ENCODE data around the gene POLDIP2. TPM values are rescaled to one million over a fixed set of nuclear protein-coding genes. Genes with fewer than 3 reads are reported as not detected.

Gene POLDIP2
- total and polyA plus RNA-seq, 9 of the 15 experiments (the other 6 are each of a cell fraction or from before 2014, with no cell fraction given): 22.0 to 137 (median 104) TPM

DNA sequence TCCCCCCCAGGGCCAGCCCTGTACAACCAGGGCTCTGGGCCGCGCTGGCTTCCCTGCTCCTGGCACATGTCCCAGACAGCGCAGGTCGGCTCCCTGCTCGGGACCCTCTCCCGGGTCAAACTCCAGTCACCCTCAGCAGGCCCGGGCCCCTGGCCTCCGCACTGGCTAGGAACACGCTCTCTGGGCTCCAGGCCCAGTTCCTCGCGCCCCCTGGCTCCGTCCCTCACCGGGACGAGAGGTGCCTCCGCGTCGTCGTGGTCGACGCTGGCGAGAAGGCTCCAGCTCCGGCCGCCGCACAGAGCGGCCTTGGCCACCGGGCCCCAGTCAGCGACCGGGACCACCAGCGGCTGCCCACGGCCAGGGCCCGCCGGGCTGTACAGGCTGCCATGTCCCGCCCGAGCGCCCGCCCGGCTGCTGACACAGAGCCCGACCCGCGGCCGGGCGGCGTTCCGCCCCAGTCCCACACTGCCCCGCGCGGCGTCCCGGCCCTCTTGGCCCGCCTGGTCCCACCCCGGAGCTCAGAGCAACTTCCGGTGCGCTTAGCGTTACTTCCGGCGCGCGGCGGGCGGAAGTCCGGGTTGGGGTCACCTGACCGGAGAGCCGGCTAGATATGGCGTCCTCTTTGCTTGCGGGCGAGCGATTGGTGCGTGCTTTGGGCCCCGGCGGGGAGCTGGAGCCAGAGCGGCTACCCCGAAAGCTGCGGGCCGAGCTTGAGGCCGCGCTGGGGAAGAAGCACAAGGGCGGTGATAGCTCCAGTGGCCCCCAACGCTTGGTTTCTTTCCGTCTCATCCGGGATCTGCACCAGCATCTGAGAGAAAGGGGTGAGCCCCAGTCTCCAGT lies at the start of gene POLDIP2 (continued):
- TF ChIP-seq BACH1 (tag; IDR thresholded peaks at IDR 0.05) (no peak), KDM5B (IDR thresholded peaks at IDR 0.05; ENCODE audit: insufficient replicate concordance, low read depth, low read length) (peak; percentile 87), YY1 (IDR thresholded peaks at IDR 0.05; ENCODE audit: borderline replicate concordance in 1 of 3, control insufficient read depth in 1 of 3, extremely low read depth in 1 of 3, insufficient read depth in 3 of 3, insufficient read length in 1 of 3, insufficient replicate concordance in 2 of 3, low read depth in 1 of 3, low read length in 2 of 3) (peak; percentile 67 to 97 (median 94)), ZNF212 (CRISPR knock-in tag; IDR thresholded peaks at IDR 0.05) (0 out of 2 replicates have a peak, but pooled peaks have one; percentile 7), ZSCAN32 (CRISPR knock-in tag; IDR thresholded peaks at IDR 0.05) (no peak), HNRNPL (IDR thresholded peaks at IDR 0.05; ENCODE audit: low read depth, low read length) (peak; percentile 55; the same call in 1 of the 2 replicates), ZNF232 (CRISPR knock-in tag; IDR thresholded peaks at IDR 0.05) (no peak), RBM17 (IDR thresholded peaks at IDR 0.05; ENCODE audit: borderline replicate concordance, low read depth, low read length) (no peak), ZNF551 (CRISPR knock-in tag; IDR thresholded peaks at IDR 0.05) (no peak), ETV1 (tag; conservative IDR thresholded peaks at IDR 0.05; ENCODE audit: low read depth) (peak; percentile 88), ZEB2 (IDR thresholded peaks at IDR 0.05) (no peak)
- TF ChIP-seq, protein P1, sequence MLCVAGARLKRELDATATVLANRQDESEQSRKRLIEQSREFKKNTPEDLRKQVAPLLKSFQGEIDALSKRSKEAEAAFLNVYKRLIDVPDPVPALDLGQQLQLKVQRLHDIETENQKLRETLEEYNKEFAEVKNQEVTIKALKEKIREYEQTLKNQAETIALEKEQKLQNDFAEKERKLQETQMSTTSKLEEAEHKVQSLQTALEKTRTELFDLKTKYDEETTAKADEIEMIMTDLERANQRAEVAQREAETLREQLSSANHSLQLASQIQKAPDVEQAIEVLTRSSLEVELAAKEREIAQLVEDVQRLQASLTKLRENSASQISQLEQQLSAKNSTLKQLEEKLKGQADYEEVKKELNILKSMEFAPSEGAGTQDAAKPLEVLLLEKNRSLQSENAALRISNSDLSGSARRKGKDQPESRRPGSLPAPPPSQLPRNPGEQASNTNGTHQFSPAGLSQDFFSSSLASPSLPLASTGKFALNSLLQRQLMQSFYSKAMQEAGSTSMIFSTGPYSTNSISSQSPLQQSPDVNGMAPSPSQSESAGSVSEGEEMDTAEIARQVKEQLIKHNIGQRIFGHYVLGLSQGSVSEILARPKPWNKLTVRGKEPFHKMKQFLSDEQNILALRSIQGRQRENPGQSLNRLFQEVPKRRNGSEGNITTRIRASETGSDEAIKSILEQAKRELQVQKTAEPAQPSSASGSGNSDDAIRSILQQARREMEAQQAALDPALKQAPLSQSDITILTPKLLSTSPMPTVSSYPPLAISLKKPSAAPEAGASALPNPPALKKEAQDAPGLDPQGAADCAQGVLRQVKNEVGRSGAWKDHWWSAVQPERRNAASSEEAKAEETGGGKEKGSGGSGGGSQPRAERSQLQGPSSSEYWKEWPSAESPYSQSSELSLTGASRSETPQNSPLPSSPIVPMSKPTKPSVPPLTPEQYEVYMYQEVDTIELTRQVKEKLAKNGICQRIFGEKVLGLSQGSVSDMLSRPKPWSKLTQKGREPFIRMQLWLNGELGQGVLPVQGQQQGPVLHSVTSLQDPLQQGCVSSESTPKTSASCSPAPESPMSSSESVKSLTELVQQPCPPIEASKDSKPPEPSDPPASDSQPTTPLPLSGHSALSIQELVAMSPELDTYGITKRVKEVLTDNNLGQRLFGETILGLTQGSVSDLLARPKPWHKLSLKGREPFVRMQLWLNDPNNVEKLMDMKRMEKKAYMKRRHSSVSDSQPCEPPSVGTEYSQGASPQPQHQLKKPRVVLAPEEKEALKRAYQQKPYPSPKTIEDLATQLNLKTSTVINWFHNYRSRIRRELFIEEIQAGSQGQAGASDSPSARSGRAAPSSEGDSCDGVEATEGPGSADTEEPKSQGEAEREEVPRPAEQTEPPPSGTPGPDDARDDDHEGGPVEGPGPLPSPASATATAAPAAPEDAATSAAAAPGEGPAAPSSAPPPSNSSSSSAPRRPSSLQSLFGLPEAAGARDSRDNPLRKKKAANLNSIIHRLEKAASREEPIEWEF (CRISPR knock-in tag; IDR thresholded peaks at IDR 0.05): no peak
- TF ChIP-seq, protein P2, sequence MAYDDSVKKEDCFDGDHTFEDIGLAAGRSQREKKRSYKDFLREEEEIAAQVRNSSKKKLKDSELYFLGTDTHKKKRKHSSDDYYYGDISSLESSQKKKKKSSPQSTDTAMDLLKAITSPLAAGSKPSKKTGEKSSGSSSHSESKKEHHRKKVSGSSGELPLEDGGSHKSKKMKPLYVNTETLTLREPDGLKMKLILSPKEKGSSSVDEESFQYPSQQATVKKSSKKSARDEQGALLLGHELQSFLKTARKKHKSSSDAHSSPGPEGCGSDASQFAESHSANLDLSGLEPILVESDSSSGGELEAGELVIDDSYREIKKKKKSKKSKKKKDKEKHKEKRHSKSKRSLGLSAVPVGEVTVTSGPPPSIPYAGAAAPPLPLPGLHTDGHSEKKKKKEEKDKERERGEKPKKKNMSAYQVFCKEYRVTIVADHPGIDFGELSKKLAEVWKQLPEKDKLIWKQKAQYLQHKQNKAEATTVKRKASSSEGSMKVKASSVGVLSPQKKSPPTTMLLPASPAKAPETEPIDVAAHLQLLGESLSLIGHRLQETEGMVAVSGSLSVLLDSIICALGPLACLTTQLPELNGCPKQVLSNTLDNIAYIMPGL (CRISPR knock-in tag; IDR thresholded peaks at IDR 0.05): no peak; the same call in none of the 2 replicates
- TF ChIP-seq, protein P3, sequence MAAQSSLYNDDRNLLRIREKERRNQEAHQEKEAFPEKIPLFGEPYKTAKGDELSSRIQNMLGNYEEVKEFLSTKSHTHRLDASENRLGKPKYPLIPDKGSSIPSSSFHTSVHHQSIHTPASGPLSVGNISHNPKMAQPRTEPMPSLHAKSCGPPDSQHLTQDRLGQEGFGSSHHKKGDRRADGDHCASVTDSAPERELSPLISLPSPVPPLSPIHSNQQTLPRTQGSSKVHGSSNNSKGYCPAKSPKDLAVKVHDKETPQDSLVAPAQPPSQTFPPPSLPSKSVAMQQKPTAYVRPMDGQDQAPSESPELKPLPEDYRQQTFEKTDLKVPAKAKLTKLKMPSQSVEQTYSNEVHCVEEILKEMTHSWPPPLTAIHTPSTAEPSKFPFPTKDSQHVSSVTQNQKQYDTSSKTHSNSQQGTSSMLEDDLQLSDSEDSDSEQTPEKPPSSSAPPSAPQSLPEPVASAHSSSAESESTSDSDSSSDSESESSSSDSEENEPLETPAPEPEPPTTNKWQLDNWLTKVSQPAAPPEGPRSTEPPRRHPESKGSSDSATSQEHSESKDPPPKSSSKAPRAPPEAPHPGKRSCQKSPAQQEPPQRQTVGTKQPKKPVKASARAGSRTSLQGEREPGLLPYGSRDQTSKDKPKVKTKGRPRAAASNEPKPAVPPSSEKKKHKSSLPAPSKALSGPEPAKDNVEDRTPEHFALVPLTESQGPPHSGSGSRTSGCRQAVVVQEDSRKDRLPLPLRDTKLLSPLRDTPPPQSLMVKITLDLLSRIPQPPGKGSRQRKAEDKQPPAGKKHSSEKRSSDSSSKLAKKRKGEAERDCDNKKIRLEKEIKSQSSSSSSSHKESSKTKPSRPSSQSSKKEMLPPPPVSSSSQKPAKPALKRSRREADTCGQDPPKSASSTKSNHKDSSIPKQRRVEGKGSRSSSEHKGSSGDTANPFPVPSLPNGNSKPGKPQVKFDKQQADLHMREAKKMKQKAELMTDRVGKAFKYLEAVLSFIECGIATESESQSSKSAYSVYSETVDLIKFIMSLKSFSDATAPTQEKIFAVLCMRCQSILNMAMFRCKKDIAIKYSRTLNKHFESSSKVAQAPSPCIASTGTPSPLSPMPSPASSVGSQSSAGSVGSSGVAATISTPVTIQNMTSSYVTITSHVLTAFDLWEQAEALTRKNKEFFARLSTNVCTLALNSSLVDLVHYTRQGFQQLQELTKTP (IDR thresholded peaks at IDR 0.05; ENCODE audit: low read depth in 1 of 2, partially characterized antibody in 2 of 2): peak; percentile 62 to 87

Data from K562 (cell line).